Effector CD8-positive, alpha-beta T cell (primary cell): ENCODE data around the gene LDLRAD4.
"Not testable (repeated sequence)": the region's sequence is repeated elsewhere in the genome, so short reads cannot be mapped to it uniquely, and the experiment has no call there.

Experiments used
- DNase-seq: peaks from one replicate; lab custom pipeline; 2025; lab: John Stamatoyannopoulos, UW

LDLRAD4 gene

DNA sequence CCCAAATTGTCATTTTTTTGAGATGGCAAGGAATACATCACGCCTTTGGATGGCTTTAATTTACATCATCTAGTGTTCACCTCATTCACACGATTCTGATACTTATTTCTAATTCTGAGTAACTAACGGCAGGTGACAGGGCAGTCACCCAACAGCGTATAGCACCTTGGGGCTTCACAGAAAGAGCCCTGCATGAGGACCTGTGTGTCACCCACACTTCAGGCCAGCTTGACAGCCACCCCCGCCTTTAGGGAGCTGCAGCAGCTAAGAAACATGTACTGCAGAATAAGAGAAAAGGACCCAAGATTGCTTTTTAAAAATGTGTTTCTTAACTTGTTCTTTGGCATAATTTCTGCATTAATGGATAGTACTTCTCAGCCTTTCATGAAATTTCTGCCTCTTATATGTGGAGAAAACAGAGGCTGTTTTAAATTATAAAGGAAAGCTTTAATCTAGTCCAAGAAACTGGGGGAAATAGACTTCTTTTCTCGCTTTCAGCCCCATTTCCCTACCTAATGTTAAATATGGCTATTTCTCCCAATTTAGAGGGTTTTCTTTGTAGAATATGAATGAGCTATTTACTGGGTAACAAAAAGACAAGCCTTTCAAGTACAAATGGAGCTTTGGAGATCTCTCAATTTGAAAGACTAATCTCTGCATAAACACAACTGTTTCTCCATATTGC, 245.1 kb downstream of the LDLRAD4 start:
- DNase-seq = no peak

DNA sequence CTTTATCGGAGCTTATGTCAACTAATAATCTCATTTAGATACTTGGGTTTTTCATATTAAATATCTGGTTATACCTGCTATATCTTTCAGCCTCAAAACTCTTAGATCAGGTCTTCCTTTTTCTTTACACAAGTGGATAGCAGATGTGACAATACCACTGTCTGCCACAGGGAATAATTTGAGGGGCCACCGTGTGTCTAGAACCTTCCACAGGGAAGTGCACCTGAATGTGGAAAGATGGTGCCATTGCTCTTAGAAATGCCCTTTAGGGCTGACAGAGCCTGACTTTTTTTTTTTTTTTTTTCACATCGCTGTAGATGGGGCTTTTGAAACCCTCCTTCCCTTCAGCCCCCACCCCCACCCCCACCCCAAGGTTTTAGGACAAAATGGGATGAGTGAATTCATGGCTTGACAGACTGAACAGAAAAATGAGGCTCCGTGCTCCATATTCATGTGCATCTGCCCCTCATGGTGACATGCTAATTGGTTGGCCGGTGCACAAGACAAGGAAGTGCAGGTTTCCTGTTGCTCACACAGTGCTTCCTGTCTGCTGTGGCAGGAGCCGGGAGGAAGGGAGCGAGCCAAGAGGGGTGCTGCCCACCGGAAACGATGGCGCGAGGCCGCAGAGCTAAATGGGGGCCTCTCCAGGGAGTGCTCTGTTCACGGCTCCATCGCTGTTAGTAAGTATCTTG, 246.0 kb downstream of the LDLRAD4 start:
- peak; percentile 47 for DNase-seq

DNA sequence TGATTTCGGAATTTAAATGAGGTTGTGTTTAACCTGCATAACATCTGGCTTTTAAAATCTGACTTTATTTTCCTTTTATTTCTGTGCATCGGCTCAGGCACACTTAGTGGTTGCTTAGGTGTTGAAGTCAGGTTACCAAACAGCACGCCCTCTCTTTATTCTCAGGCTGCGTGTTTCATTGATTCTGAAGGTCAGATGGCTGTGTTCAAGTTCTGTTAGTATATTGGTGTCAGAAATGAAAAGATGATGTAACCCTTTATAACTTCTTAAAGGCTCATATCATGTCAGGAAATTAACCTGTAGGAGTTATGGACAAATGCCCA, 246.5 kb downstream of the LDLRAD4 start:
- no peak for DNase-seq

DNA sequence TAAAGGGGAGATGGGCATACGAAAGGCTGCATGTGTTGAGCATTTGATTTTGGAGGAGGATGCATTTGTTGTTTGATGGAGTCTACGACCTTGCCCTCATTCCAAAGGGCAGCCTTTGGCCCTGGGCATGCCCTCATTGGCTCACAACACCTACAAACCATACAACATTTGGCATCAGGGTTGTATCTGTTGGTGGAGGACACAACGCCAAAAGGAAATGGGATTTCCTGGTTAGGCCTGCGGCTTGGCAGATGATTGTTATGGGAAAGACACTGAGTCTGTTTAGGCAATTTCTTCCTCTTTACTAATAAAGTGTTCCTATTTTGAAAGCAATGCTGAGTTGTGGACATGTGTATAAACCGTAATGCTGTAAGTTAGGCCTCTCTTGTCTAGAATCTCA, 246.9 kb downstream of the LDLRAD4 start:
- DNase-seq = no peak

DNA sequence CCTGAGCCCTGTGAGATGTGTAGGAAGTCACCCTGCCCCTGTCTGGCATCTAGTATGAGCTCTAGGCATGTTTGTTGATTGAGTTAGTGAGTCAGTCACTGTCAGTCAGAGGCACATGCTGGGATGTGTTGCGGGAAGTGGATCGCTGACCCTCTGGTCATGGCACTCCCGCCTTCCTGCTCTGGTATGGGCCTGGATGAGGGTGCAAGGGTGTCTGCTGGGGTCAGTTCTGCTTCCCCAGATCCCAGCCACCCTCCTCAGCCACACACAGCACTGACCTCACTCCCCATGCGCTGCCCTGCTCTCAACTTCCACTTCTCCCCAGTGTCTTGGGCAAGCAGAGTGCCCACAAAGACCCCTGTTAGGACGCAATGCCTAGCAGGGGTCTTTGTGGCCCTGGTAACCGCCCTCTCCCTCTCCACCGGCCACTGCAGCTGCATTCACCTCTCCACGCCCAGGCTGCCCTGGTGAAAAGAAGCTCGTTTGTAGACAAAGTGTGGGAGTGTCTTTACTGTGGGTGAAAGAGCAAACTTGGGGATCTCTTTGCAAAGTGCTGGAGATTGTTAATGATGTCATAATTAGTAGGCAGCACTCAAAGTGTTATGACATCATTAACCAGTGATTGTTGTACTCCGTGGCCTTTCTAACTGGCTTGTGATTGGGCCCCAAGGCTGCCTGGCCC, 252.1 kb downstream of the LDLRAD4 start:
- DNase-seq = no peak

DNA sequence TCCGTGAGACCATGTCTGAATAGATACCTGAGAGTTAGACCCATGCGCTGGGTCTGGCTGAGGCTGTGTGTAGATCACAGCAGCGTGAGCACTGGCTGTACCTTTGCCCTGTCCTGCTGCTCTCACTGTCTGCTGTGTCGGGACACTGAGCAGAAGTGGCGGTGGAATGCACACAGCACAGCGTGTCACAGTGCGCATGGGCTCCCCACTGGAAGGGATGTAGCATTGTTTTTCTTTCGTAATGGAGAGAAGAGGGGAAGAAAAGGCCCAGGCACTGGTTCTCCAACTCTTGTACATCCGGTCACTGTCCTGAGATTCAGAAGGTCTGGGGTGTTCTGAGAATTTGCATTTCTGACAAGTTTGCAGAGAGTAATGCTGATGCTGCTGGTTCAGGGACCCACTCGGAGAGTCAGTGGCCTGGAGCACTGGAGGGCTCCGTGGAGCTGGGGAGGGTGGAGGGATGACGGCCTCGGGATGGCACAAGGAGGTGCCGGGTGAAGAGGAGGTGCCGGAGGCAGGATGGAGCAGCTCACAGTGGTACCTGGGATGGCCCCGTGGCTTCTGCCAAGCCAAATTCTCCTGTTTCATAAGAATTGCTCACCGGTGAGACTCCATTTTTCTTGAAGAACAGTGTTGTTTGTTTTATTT, 252.8 kb downstream of the LDLRAD4 start:
- no peak for DNase-seq

DNA sequence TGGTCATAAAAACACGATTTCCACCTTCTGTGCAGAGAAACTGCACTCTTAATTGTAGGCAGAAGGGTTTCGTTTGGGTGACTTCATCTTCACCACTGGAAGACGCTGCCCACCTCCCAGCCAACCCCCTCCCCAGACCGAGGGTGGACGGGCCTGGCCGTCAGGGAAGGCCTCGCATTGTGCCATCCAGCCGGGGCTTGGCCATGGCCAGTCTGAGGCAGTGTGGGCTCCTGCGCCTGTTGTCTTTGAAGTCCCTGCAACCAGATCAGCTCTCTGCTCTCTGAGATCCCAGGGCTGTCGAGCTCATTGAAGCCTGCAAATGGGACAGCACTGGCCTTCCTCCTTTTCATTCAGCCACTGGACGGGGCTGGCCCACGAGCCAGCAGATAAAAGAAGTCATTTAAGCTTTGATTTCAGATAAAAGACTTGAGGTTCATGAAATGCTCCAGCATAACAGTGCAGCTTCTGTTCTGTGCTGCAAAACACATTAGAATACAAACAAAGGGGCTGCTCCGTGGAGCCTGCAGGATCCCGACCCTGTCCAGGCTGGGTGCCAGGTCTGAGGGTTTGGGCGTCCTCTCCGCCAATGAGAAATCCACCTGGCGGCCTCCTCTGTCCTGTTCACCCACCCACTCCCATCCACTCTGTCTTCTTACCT, 253.5 kb downstream of the LDLRAD4 start:
- DNase-seq = no peak

DNA sequence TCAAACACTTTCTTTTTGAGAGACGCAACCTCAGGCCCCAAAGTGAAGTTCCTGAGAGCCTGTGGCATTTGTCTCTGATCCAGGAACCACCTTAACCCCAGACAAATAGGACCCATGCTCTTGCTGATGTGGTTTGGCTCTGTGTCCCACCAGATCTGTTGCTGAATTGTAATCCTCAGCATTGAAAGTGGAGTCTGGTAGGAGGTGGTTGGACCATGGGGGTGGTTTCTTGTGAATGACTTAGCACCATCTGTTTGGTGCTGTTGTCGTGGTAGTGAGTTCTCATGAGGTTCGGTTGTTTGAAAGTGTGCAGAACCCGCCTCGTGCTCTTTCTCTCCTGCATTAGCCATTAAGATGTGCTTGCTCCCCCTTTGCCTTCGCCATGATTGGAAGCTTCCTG, 255.2 kb downstream of the LDLRAD4 start:
- DNase-seq = no peak

DNA sequence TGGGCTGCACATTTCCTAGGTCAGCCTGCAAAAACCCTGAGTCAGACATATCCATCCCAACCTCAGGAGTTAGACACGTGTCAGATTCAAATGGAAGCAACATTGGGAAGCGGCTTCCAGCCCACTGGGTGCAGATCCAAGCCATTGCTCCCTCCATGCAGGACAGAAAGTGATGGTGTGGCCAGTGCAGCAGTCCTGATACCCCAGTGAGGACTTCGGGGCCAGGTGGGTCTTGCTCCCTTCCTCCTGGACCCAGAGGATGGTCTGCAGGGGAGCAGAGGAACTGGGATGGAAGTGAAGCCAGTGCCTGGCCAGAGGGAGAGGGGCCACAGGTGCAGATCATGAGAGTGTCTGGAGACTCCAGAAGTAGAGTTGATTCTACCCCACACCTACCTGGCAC, 255.8 kb downstream of the LDLRAD4 start:
- DNase-seq = no peak

DNA sequence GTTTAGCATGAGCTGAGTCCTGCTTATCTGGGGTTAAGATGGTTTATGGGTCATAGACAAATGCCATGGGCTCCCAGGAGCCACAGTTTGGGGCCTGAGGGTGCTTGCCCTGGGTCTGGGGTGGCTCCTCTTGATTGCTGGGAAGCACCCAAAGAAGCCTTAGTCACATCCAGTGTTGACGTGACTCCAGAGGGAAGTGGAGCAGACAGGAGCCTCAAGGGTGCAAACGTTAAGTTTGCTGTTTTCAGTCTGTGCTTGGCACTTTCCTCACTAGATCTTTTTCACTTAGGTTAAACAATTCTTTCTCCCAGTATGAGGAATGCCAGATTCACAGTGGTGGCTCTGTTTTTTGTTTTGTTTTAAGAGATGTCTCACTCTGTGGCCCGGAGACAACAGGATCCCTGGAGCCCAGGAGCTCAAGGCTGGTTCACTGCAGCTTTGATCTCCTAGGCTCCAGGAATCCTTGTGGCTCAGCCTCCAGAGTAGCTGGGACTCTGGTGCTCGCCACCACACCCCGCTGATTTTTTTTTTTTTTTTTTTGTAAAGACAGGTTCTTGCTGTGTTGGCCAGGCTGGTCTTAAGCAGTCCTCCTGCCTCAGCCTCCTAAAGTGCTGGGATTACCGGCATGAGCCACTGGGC, 256.5 kb downstream of the LDLRAD4 start:
- no peak for DNase-seq

DNA sequence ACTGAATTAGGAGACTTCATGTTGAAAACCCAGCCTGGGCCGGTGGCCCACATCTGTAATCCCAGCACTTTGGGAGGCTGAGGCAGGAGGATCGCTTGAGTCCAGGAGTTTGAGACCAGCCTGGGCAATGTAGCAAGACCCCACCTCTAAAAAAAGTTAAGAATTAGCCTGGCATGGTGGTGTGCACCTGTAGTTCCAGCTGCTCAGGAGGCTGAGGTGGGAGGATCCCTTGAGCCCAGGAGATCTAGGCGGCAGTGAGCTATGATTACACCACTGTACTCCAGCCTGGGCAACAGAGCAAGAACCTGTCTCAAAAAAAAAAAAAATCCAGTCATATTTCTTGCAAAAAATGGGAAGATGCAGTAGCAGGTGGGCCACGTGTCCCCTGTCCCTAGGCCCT, 257.8 kb downstream of the LDLRAD4 start:
- not testable (repeated sequence) for DNase-seq

DNA sequence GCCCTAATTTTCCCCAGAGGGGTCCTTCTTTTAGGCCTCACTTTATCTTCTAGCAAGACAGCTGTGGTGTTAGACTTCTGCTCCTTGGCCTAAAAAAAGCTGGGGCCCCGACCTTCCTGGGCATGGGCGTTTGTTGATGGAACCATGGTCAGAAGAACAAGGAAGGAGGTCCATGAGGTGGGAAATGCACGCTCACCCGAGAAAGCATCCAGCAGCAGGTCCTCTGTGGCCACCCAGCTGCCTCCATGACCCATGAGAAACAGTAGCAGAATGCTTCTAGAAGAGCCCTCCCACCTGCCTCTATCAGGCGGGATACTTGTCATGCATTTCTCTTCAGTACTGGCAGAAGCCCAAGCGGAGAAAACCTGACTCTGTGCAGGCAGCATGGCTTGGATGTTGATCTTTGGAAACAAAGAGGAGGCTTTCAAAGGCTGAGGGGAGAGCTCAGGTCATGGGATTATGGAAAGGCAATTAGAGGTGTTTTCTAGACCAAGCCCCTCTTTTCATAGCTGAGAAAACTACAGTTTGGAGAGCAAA, 258.7 kb downstream of the LDLRAD4 start:
- DNase-seq = no peak

DNA sequence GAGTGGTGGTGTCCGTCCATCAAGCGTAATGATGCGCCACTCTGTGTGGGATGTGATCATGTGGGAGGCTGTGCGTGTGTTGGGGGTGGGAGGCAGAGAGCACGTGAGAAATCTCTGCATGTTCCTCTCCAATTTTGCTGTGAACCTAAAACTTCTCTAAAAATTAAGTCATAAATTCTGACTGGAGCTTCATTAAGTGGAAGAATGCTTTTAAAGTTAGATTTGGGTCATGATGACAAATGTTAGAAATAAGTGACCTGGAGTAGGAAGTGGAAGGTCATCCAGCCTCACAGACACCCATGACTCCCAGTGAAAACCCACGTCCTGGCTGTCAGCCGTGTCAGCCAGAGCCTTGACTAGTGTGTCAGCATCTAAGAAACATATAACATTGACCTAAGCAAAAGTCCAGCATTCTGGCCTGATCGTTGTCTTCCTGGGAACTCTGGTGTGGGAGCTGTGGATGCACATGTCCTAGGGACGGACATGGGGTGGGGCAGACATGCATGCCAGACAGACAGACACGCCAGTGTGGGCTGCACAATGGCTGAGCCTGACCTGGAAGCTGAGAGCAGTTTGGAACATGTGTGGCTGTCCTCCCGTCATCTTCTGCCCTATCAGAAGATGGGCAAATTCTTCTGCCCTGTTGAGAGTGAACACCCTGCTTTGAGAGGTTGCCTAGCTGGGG, 262.2 kb downstream of the LDLRAD4 start:
- DNase-seq = no peak

DNA sequence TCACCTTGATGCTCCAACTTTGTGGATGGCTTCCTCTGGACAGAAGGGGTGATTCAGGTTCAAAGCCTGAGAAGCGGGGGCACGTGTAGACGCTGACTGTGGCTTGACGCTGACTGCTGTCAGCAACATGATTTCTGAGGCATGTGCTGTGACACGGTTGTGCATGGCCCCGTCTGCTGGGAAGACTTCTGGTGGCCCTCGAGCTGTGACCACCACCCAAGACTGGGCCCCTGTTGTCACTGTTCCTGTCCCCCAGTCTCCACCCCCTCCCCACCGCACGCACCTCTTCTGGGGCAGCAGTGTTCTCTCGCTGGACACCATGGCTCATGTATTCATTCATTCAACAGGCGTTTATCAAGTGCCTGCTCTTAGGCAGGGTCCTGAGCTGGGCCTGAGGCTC, 262.8 kb downstream of the LDLRAD4 start:
- no peak for DNase-seq

DNA sequence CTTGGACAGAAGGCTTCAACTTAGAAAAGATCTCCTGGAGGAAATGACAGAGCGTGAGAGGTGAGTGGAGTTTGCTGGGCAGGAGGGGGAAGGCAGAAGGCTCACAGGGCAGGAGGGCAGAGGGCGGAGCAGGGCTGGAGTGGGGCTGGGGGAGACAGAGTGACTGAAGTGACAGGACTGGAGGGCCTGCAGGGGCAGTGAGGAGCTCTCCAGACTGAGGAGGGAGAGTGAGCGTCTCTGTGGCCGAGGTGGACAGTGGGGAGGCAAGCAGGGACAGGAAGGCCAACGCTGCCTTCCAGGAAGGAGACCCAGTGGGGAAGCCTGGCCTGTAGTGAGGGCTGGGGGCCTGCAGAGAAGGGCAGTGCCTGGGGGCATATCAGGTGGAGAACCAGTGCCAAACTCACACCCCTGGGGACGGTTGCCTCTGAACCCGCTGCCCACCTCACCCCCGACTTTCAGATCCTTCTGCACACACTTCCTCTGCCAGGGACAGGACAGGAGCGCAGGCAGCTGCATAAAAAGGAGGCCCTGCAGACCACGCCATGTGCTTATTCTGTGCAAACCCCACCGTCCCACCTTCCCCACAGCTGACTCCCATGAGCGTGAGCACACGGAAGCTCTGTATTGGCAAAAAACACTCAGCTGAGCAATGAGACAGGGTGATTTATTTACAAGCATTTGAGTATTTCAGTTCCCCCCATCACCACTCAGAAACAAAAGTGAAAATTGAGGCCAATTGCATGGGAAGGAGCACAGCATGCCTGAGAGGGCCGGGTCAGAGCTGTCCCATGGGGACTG, 263.5 kb downstream of the LDLRAD4 start:
- DNase-seq = no peak

DNA sequence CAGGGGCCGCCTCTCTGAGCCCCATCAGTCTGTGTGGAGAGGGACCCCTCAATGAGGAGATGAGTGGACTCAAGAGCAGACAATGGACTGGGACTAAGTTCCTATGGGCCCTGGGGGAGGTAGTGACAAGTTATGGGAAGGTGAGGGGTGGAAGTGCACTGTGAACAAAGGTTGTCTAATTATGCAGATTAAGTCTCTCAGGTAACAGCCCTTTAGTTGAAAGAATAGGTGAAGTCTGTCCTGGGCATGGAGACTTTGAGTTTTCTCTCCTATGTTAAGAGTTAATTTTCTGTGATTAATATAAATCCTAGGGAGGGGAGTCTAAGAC, 264.0 kb downstream of the LDLRAD4 start:
- no peak for DNase-seq

DNA sequence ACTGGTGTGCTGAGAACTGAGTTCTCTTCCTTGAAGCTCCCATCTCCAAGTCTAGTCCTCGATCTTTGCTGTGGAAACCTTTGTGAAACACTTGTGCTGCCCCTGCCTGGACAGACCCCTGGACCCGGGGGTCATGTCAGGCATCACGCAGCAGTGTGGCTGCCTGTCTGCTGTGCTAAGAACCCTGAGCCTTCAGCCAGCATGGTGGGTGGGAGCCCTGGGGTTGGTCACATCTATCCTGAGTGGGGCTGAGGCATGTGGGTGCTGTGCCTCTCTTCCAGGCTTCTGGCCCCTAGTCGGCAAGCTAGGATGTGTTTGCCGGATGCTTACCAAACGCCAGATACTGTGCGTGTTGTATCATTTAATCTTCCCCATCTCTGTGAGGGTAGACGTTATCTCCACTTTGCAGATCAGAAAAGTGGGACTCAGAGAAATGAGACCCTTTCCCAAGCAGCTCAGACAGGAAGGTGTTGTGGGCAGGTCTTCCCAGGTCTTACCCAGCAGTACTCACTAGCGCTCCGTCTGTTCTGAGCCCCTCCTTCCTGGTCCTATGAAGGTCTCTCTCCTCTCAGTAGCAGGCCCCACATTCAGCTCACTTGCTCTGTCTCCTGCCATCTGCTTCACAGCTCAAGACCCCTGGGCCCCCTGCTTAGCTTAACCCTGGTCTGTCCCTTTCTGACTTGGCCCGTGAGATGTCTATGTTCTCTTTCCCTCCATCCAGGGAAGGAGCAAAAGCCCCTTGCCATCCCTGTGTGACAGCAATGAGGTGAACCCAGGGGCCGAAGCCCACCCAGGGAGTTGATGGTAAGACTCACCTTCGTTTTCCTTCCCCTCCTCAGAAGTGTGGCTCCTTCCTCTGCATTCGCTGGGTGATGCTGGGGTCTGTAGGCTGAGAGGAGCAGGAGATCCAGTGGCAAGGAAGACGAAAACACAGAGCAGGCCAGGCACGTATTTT, 265.0 kb downstream of the LDLRAD4 start:
- no peak for DNase-seq

DNA sequence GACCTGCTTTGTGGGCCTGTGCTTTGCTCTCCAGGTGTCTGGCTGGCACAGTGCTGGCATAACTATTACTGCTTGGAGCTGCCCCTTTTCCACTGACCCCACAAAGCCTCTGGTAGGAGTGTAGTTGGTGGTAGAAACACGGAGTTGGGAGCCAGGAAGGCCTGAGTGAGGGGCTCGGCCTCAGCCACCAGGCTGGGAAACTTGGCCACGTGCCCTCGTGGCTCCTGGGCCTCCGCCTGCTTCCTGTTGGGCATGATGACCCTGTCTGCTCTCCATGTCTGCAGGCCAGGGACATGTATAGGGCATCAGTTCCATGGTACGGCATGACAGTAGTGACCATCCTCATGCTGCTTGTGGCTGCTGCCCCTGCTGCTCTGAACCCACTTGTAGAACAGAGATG, 266.6 kb downstream of the LDLRAD4 start:
- DNase-seq = no peak

DNA sequence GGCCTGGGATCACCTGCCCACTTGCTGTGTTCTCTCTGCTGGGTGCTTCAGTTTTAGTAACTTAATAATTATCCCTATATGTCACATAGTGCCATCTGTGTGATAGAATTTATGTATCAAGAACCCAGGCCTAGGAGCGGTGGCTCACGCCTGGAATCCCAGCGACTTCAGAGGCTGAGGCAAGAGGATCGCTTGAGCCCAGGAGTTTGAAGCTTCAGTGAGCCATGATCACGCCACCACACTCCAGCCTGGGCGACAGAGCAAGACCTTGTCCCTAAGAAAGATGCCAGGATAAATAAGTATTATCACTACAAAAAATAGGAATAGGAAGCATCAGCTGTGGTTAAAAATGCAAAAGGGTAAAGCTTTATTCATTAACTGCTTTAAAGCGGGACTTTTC, 267.0 kb downstream of the LDLRAD4 start:
- DNase-seq = no peak
